DMS153 treated with DMSO at 0.1 percent for 48 hours (cell line): Measurements from ENCODE around the gene MYOD1.

Experiments used
- DNase-seq: peaks from one replicate; lab custom pipeline; 2025; ENCODE audit not compliant: unreplicated experiment; lab: John Stamatoyannopoulos, UW

MYOD1 gene

DNA sequence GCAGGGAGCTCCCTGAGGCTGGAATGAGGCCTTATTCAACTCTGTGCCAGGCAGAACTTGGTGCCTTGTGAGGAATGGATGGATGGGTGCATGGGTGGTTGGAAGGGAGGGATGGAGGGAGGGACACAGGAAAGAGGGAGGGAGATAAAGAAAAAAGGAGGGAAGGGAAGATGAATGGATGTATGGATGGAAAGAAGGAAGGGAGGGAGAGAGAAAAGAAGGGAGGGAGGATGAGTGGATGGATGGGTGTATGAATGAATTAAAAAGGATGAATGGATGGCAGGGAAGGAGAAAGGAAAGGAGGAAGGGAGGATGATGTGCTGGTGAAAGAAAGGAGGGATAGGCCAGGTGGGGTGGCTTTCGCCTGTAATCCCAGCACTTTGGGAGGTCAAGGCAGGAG, 49.8 kb downstream of the MYOD1 start:
- DNase-seq, result no peak

DNA sequence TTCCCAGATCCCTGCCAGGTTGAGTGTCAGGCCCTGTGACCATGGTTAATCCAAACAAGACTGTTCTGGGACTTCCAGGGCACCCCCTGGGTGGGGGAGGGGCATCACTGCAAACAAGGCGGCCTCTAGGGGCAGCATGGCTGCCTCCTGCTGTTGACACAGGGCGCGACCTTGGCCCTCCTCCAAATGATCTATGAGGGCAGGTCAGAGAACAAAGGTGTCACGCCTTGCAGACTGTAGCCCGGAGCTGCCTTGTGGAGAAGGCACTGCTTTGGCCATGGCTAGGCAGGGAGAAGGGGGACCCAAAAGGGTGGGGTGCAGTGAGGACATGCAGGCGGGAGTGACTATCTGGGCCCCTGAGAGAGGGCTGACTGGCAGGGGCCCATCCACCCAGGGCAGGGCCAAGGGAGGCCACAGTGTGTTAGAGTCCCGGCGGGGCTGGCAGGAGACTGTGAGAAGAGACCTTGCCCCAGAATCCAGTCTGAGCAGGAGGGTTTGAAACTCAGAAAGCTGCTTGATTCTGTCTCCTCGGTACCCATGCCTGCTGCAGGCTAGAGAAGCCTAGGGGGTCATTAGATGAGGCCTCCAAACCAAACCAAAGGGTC, 50.8 kb downstream of the MYOD1 start:
- DNase-seq, result peak; percentile 16

DNA sequence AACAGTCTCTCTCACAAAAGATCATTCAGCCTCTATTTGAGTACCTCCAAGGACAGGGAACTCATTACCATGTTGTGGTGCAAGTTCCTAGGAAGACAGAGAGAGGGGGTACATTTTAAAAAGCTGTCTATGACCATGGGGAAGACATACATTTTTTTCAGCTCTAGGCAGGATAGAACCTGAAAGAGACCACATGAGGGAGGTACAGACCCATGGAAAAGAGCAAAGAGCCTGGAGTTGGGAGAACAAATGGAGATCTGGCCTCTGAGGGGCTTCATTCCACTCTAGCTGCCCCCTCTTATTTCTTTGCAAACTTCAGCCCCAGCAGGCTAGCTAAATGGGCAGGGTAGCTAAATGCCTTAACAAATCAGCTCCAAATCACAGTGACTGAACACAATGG, 51.5 kb downstream of the MYOD1 start:
- no peak for DNase-seq

DNA sequence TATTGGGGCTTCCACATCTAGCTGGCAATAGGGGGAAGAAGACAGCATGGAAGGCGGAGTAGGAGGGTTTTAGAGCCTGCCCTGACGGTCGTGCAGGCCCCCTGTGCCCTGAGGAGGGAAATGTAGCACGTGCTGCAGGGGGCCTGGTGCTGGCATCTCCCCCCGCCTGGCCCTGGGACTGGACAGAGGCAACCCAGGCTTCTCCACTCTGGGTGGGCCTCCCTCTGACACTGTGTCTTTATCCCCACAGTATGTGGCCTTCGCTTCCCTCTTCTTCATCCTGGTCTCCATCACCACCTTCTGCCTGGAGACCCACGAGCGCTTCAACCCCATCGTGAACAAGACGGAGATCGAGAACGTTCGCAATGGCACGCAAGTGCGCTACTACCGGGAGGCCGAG, 52.0 kb downstream of the MYOD1 start:
- DNase-seq, result no peak
